Measurements from ENCODE around the gene PRAC1. TPM values are rescaled to one million over a fixed set of nuclear protein-coding genes. Genes with fewer than 3 reads are reported as not detected.
"Not testable (repeated sequence)": the region's sequence is repeated elsewhere in the genome, so short reads cannot be mapped to it uniquely, and the experiment has no call there.

PRAC1 gene
- total RNA-seq, 6 experiments from 2014 or later, result not detected

DNA sequence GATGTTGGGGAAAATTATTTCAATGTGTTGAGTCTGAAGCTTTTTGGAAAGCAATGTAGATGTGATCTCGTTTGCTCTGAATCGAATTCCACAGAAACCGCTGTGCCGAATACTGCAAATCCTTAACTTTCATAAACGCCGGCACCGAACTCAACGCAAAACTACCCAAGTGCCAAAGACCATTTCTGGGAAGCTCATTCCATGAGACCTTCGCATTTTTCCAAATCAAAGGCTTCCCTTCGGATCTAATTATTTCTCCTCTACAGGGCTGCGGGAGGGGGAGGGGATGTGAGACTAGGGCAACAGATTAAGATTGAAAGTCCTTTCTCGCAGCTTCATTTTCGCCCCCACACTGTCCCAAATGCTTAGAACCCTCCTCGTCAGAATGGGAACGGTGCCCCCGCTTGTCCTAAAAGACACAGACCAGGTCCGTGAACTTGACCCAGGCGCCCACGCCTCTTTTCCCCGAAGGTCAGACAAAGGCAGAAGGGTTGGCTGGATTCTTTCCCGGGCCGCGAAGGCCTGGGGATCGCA lies 4.0 kb downstream of the PRAC1 start:
- H3K4me3 Mint-ChIP-seq, result no peak overlapping the region
- no peak overlapping the region for H3K27ac Mint-ChIP-seq
- TF ChIP-seq, protein P1, sequence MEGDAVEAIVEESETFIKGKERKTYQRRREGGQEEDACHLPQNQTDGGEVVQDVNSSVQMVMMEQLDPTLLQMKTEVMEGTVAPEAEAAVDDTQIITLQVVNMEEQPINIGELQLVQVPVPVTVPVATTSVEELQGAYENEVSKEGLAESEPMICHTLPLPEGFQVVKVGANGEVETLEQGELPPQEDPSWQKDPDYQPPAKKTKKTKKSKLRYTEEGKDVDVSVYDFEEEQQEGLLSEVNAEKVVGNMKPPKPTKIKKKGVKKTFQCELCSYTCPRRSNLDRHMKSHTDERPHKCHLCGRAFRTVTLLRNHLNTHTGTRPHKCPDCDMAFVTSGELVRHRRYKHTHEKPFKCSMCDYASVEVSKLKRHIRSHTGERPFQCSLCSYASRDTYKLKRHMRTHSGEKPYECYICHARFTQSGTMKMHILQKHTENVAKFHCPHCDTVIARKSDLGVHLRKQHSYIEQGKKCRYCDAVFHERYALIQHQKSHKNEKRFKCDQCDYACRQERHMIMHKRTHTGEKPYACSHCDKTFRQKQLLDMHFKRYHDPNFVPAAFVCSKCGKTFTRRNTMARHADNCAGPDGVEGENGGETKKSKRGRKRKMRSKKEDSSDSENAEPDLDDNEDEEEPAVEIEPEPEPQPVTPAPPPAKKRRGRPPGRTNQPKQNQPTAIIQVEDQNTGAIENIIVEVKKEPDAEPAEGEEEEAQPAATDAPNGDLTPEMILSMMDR (IDR thresholded peaks at IDR 0.05), result no peak
- H3K27me3 Mint-ChIP-seq (ENCODE audit: insufficient read depth), result peaks cover 55% of the 10 kb centered on the region
- DNase-seq, result no peak
- no peaks in the 10 kb centered on the region for H3K9me3 Mint-ChIP-seq
- no peaks in the 10 kb centered on the region for H3K36me3 Mint-ChIP-seq (ENCODE audit: low read depth)
- H3K4me1 Mint-ChIP-seq (ENCODE audit: low read depth), result no peaks in the 10 kb centered on the region

DNA sequence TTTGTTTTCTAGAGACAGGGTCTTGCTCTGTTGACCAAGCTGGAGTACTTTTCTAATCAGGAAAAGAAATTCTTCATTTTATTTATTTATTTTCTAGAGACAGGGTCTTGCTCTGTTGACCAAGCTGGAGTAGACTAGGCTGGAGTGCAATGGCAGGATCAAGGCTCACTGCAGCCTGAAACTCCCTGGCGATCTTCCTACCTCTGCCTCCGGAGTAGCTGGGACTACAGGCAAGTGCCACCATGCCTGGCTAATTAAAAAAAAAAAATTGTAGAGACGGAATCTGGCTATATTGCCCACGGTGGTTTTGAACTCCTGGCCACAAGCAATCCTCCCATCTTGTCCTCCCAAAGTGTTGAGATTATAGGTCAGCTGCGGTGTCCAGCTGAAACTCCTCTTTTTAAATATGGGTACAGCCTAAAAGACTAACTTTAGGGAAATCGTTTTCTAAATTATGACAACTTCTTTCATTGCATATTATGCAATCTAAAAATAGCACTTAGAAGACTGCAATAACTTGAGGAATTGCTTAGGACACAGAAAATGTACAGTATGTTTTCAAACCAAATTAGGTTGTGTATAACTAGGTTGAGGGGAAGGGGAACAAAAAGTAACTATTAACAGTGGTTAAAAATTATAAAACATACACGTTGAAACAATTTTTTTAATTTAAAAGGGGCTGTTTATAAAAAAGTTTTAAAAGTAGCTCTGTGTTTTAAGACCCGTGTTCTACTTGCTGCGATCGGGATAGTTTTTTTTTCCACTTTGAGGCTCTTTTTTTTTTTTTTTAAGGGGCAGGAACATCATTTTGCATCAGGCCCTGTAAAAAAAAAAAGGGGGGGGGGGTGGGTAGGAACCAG lies 4.7 kb downstream of the PRAC1 start:
- Mint-ChIP-seq H3K27me3 (ENCODE audit: insufficient read depth) (peaks cover 55% of the 10 kb centered on the region), H3K27ac (no peak overlapping the region), H3K4me1 (ENCODE audit: low read depth) (no peaks in the 10 kb centered on the region), H3K9me3 (no peaks in the 10 kb centered on the region), H3K4me3 (no peak overlapping the region), H3K36me3 (ENCODE audit: low read depth) (no peaks in the 10 kb centered on the region)
- TF ChIP-seq, protein P1 (IDR thresholded peaks at IDR 0.05), result no peak
- DNase-seq, result no peak

DNA sequence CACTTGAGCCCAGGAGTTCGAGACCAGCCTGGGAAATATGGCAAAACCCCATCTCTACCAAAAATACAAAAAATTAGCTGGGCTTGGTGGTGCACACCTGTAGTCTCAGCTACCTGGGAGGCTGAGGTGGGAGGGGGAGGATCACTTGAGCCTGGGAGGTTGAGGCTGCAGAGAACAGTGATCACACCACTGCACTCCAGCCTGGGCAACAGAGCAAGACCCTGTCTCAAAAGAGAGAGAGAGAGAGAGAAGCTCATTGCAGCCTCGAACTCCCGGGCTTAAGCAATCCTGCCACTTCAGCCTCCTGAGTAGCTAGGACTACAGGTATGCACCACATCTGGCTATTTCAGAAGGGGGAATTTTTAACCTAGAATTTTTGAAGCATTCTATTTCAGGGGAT lies 5.8 kb downstream of the PRAC1 start:
- H3K27me3 Mint-ChIP-seq (ENCODE audit: insufficient read depth), result peaks cover 53% of the 10 kb centered on the region
- DNase-seq; H3K4me1 Mint-ChIP-seq (ENCODE audit: low read depth); H3K36me3 Mint-ChIP-seq (ENCODE audit: low read depth); H3K9me3 Mint-ChIP-seq; H3K4me3 Mint-ChIP-seq; H3K27ac Mint-ChIP-seq: not testable (repeated sequence)

DNA sequence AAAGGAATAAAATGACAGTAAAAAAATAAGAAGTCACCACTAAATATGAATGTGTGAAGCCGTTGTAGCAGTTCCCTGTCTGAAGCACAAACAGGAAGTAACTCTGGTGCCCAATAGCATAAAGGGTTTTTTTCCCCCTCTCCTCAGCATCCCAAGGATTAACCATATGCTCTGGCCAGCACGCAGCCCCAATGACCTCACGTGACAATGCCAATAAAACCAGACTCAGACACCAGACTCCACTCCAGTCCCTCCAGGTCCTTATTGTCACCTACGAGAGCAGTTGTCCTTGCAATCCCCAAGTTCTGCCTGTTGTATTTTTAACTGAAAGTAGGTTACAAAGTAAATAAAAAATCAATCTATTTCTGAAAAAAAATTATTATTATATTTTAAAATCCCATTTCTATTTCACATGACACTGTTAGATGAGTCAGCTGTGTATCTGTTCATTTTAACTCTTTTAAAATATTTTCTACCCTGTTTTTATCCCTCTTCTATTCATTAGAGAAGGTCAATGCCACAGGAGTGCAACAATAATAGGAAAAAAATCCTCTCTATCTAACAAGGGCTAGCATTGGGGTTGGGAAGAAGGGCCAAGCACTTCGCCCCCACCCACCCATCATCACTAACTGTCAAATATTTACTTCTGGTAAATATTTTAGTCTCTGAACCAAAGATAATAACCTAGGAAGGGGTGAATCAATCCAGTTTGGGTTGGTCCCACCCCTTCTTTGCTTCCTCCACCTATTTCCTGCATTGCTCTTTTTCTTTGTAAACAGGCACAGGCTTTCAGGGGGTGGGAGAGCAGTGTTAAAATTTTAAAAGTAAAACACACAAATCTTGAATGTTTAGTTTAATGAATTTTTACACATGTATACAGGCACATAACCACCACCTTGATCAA lies 6.6 kb downstream of the PRAC1 start:
- Mint-ChIP-seq H3K9me3 (no peaks in the 10 kb centered on the region), H3K36me3 (ENCODE audit: low read depth) (no peaks in the 10 kb centered on the region), H3K4me3 (no peak overlapping the region), H3K4me1 (ENCODE audit: low read depth) (no peaks in the 10 kb centered on the region), H3K27me3 (ENCODE audit: insufficient read depth) (peaks cover 50% of the 10 kb centered on the region), H3K27ac (no peak overlapping the region)
- DNase-seq, result no peak
- TF ChIP-seq, protein P1 (IDR thresholded peaks at IDR 0.05), result no peak

DNA sequence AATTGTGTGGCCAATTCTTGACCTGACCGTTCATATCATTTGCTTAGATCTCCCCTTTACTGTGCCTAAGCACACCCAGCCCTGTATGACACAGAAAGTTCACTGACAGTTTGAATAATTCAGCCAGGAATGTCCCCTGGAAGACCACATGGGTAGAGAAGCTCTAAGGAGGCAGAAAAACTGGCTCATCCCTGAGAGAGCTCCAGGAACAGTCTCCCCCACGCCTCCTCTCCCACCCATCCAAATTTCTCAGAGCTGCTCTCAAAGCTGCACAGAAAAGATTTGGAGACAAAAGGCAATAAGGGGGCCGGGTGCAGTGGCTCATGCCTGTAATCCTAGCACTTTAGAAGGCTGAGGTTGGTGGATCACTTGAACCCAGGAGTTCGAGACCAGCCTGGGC lies 11.2 kb downstream of the PRAC1 start:
- Mint-ChIP-seq H3K4me3 (no peak overlapping the region), H3K4me1 (ENCODE audit: low read depth) (no peaks in the 10 kb centered on the region), H3K36me3 (ENCODE audit: low read depth) (no peaks in the 10 kb centered on the region), H3K9me3 (no peaks in the 10 kb centered on the region), H3K27me3 (ENCODE audit: insufficient read depth) (peaks cover 49% of the 10 kb centered on the region), H3K27ac (no peak overlapping the region)
- TF ChIP-seq, protein P1 (IDR thresholded peaks at IDR 0.05), result no peak
- no peak for DNase-seq
